HG03139 (cell line): ENCODE data around the gene PLXDC1.

Experiments
- ATAC-seq: cut with Tn5 transposase; IDR thresholded peaks from one replicate; pipeline ENCODE4 v1.9.1; 2021; ENCODE audit not compliant: unreplicated experiment

The PLXDC1 gene

GRCh38 chr17:39018267-39019134, 132.9 kb downstream of the PLXDC1 start:
- no peak for ATAC-seq

- no peak for ATAC-seq
Observed at GRCh38 chr17:39016193-39017153, 135.0 kb downstream of the PLXDC1 start.

DNA sequence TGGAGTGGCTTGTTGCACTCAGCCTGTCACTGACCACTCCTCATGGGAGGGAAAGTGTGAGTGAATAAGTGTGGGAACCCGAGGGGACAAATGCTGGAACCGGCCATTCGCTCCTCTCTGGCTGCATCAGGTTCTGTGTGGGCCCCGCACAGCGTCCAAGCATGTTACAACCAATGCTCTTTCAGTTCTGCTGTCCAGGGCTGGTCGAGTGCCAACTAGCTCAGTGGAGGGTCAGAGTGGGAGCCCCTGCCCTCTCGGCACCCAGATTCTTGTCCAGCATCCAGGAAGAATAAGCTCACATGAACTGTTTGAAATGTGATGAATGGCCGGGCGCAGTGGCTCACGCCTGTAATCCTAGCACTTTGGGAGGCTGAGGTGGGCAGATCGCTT, 135.9 kb downstream of the PLXDC1 start:
- no peak for ATAC-seq

DNA sequence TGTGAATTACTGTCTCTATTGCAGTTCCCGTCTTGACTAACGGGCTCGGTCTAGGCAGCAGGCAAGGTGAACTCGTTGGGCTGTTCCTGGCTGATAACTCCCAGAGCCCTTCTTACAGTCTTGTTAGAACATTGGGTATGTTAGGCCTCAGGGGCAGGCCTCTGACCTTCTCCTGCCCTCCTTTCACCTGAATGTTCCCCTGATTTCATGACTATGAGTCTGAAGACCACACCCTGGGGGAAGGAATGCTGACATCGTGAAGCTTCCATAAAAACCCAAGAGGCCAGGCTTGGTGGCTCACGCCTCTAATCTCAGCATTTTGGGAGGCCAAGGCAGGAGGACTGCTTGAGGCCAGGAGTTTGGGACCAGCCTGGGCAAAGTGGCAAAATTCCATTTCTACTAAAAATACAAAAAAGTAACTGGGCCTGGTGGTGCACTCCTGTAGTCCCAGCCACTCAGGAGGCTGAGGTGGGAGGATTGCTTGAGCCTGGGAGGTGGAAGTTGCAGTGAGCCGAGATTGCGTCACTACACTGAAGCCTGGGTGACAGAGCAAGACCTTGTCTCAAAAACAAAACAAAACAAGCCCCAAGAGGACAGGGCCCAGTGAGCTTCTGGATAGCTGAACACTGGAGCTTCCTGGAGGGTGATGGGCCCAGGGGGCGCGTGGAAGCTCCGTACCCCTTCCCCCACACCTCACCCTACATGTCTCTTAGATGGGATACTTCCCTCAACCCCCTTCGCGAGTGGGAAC, 136.5 kb downstream of the PLXDC1 start:
- no peak for ATAC-seq

- ATAC-seq = no peak
Observed at GRCh38 chr17:39014044-39014794, 137.2 kb downstream of the PLXDC1 start.
